Upper lobe of right lung (tissue), 1 donor: Measurements from ENCODE around the gene SYT9. TPM values are rescaled to one million over a fixed set of nuclear protein-coding genes. Genes with fewer than 3 reads are reported as not detected.
A peak's percentile ranks its signal among the peaks of the same experiment; 100 is the strongest.

Experiments used
- ATAC-seq: fragments of 200-7000 bp; cut with Tn5 transposase; one replicate; pipeline ENCODE4 v1.9.1; 2020; ENCODE audit warnings: mild to moderate bottlenecking, moderate library complexity
- DNase-seq: peaks from one replicate; pipeline ENCODE4 v3.0.0-alpha.2; 2020
- H3K27ac ChIP-seq: fragments of 200-600 bp; one replicate; pipeline ENCODE4 v1.8.0; 2022
- H3K27me3 ChIP-seq: fragments of 200-600 bp; one replicate; pipeline ENCODE4 v1.8.0; 2022; ENCODE audit warnings: mild to moderate bottlenecking
- H3K36me3 ChIP-seq: fragments of 200-600 bp; one replicate; pipeline ENCODE4 v1.8.0; 2022
- H3K4me1 ChIP-seq: fragments of 200-600 bp; one replicate; pipeline ENCODE4 v1.8.0; 2022
- H3K4me3 ChIP-seq: fragments of 200-600 bp; one replicate; pipeline ENCODE4 v1.8.0; 2022; ENCODE audit warnings: mild to moderate bottlenecking
- H3K9me3 ChIP-seq: fragments of 200-600 bp; one replicate; pipeline ENCODE4 v1.8.0; 2022
- CTCF ChIP-seq: fragments of 200-600 bp; IDR thresholded peaks from one replicate; pipeline ENCODE4 v1.8.0; 2022; ENCODE audit warnings: antibody characterized with exemption
- intact Hi-C: fragments of 100-400 bp; cut with DNase I; formaldehyde crosslinking; loops from one replicate; pipeline ENCODE4 v1.11.0; 2022
- total RNA-seq: library from RNA; stranded (reverse); fragmentation: NEBNext Ultra II Directional; extraction: Animal tissue kit (Norgen Biotek cat#: 25700); gene quantifications from one replicate; pipeline ENCODE4 v1.2.1, GENCODE V29; 2021
- donor health status: DM: no; HTN: yes; CAD: no; lungs with severe emphysema.

The SYT9 gene
- total RNA-seq, 1 donor from 2014 or later = 0.14 TPM

- ATAC-seq (no peak), DNase-seq (no peak)
Measured at GRCh38 chr11:7251487-7251835, 243 bp upstream of the SYT9 start.

GRCh38 chr11:7252683-7253213 is 1.0 kb downstream of the SYT9 start:
- H3K27me3 ChIP-seq = peaks cover 46% of the 10 kb centered on the region
- intact Hi-C loops = no loop called here
- ATAC-seq (no peak), DNase-seq (peak; percentile 56)
- no peaks in the 10 kb centered on the region for H3K36me3 ChIP-seq
- H3K4me3 ChIP-seq = peak overlapping the region; percentile 50
- H3K27ac ChIP-seq = no peak overlapping the region
- peaks cover 7% of the 10 kb centered on the region for H3K4me1 ChIP-seq
- TF ChIP-seq CTCF = no peak
- no peaks in the 10 kb centered on the region for H3K9me3 ChIP-seq

More at GRCh38 chr11:7251487-7251835, 243 bp upstream of the SYT9 start:
- Histone ChIP-seq H3K4me1 (peaks cover 7% of the 10 kb centered on the region), H3K27ac (no peak overlapping the region), H3K27me3 (peaks cover 46% of the 10 kb centered on the region), H3K36me3 (no peaks in the 10 kb centered on the region), H3K4me3 (peak overlapping the region; percentile 50), H3K9me3 (no peaks in the 10 kb centered on the region)
- no peak for TF ChIP-seq CTCF
- intact Hi-C loops = no loop called here

GRCh38 chr11:7253800-7254199 is 2.1 kb downstream of the SYT9 start:
- intact Hi-C loops = no loop called here
- ATAC-seq (no peak), DNase-seq (no peak)
- peaks cover 7% of the 10 kb centered on the region for H3K4me1 ChIP-seq
- no peak for TF ChIP-seq CTCF
- no peaks in the 10 kb centered on the region for H3K9me3 ChIP-seq
- H3K36me3 ChIP-seq = no peaks in the 10 kb centered on the region
- peaks cover 46% of the 10 kb centered on the region for H3K27me3 ChIP-seq
- H3K27ac ChIP-seq = no peak overlapping the region
- no peak overlapping the region for H3K4me3 ChIP-seq

- H3K27ac ChIP-seq = no peak overlapping the region
- intact Hi-C loops = no loop called here
- H3K4me1 ChIP-seq = peaks cover 7% of the 10 kb centered on the region
- no peak for DNase-seq
- H3K36me3 ChIP-seq = no peaks in the 10 kb centered on the region
- peaks cover 46% of the 10 kb centered on the region for H3K27me3 ChIP-seq
- no peak overlapping the region for H3K4me3 ChIP-seq
- no peak for ATAC-seq
- no peaks in the 10 kb centered on the region for H3K9me3 ChIP-seq
- no peak for TF ChIP-seq CTCF
Measured at GRCh38 chr11:7254731-7255291, 3.1 kb downstream of the SYT9 start.

GRCh38 chr11:7256943-7257342 is 5.2 kb downstream of the SYT9 start:
- H3K9me3 ChIP-seq = no peaks in the 10 kb centered on the region
- intact Hi-C loops = no loop called here
- H3K4me1 ChIP-seq = peaks cover 7% of the 10 kb centered on the region
- no peak for ATAC-seq
- H3K4me3 ChIP-seq = no peak overlapping the region
- H3K36me3 ChIP-seq = no peaks in the 10 kb centered on the region
- no peak for TF ChIP-seq CTCF
- DNase-seq = no peak
- no peak overlapping the region for H3K27ac ChIP-seq
- H3K27me3 ChIP-seq = peaks cover 33% of the 10 kb centered on the region

GRCh38 chr11:7257724-7258123 is 6.0 kb downstream of the SYT9 start:
- peaks cover 26% of the 10 kb centered on the region for H3K27me3 ChIP-seq
- intact Hi-C loops = no loop called here
- TF ChIP-seq CTCF = no peak
- no peaks in the 10 kb centered on the region for H3K36me3 ChIP-seq
- no peak for DNase-seq
- no peaks in the 10 kb centered on the region for H3K9me3 ChIP-seq
- peaks cover under 1% of the 10 kb centered on the region for H3K4me1 ChIP-seq
- no peak for ATAC-seq
- H3K4me3 ChIP-seq = no peak overlapping the region
- no peak overlapping the region for H3K27ac ChIP-seq
